T-cell (primary cell): ENCODE measurements around the gene SNRPA. TPM values are rescaled to one million over a fixed set of nuclear protein-coding genes. Genes with fewer than 3 reads are reported as not detected.

ENCODE experiments used
- ATAC-seq, 4 experiments: fragments of 200-7000 bp in 3 of 4; fragments of 150-1000 bp in 1 of 4; cut with Tn5 transposase; replicated peaks in 1 of 4; 1 replicate in 3 of 4; 2 replicates in 1 of 4; pipeline ENCODE4 v1.10.0; 2021; ENCODE audit warnings: moderate library complexity in 3 of 4, mild to moderate bottlenecking in 2 of 4, moderate number of reproducible peaks in 1 of 4
- CTCF ChIA-PET, 2 donors: fragments of 300-600 bp; sonication (Branson Sonifier 250); formaldehyde crosslinking; loops; one replicate each; lab custom pipeline; 2022; ENCODE audit warnings: antibody characterized with exemption in 2 of 2; lab: Charles Lee
- POLR2A ChIA-PET, 2 donors: fragments of 300-600 bp; sonication (Branson Sonifier 250); formaldehyde crosslinking; loops; one replicate each; lab custom pipeline; 2022; ENCODE audit warnings: antibody characterized with exemption in 2 of 2; lab: Charles Lee
- DNase-seq, 35 experiments: peaks; one replicate each; pipeline versions ENCODE4 v3.0.0 to v3.0.0-alpha.2; 2013 to 2023
- H3K27ac ChIP-seq: one replicate; pipeline ENCODE4 v1.5.1; 2013; ENCODE audit warnings: low read length
- H3K27me3 ChIP-seq, 2 experiments: replicated peaks in 1 of 2; 1 replicate in 1 of 2; 2 replicates in 1 of 2; pipeline versions ENCODE4 v1.6.1 to v1.7.0; 2013; ENCODE audit warnings: low read length in 1 of 2, mixed read lengths in 1 of 2; ENCODE audit not compliant: control insufficient read depth in 2 of 2, insufficient read depth in 2 of 2; ENCODE audit errors: extremely low read depth in 1 of 2
- H3K36me3 ChIP-seq, 2 donors: 1 replicate in 1 of 2; 2 replicates in 1 of 2; pipeline versions ENCODE4 v1.6.1 to v1.7.0; 2013; ENCODE audit warnings: low read length in 1 of 2; ENCODE audit not compliant: control insufficient read depth in 2 of 2, insufficient read depth in 1 of 2; ENCODE audit errors: extremely low read depth in 1 of 2
- H3K4me1 ChIP-seq, 2 experiments: 1 replicate in 1 of 2; 2 replicates in 1 of 2; pipeline versions ENCODE4 v1.6.1 to v1.7.0; 2013; ENCODE audit warnings: low read length in 2 of 2, mixed read lengths in 1 of 2; ENCODE audit not compliant: insufficient read depth in 2 of 2, control insufficient read depth in 1 of 2; ENCODE audit errors: extremely low read depth in 1 of 2
- H3K4me3 ChIP-seq, 2 donors: 1 replicate in 1 of 2; 2 replicates in 1 of 2; pipeline versions ENCODE4 v1.5.1 to v1.7.0; 2013; ENCODE audit warnings: mild to moderate bottlenecking in 2 of 2, low read length in 1 of 2, moderate library complexity in 1 of 2; ENCODE audit not compliant: control insufficient read depth in 1 of 2; ENCODE audit errors: extremely low read depth in 1 of 2
- H3K9me3 ChIP-seq: 2 replicates; pipeline ENCODE4 v1.7.0; 2013
- H3K27ac Mint-ChIP-seq, 2 donors: one replicate each; pipeline ENCODE4 v1.8.0; 2020 to 2021; ENCODE audit warnings: mild to moderate bottlenecking in 2 of 2, mixed read lengths in 2 of 2
- H3K27me3 Mint-ChIP-seq, 2 donors: one replicate each; pipeline ENCODE4 v1.8.0; 2021 to 2022; ENCODE audit warnings: mixed read lengths in 2 of 2
- H3K36me3 Mint-ChIP-seq: one replicate; pipeline ENCODE4 v1.8.0; 2021; ENCODE audit warnings: mixed read lengths
- H3K4me1 Mint-ChIP-seq, 3 donors: one replicate each; pipeline ENCODE4 v1.8.0; 2020 to 2022; ENCODE audit warnings: mixed read lengths in 3 of 3, mild to moderate bottlenecking in 1 of 3
- H3K4me3 Mint-ChIP-seq, 3 donors: one replicate each; pipeline ENCODE4 v1.8.0; 2020 to 2022; ENCODE audit warnings: mild to moderate bottlenecking in 3 of 3, mixed read lengths in 3 of 3, moderate library complexity in 3 of 3
- H3K9me3 Mint-ChIP-seq, 3 donors: one replicate each; pipeline ENCODE4 v1.8.0; 2020 to 2022; ENCODE audit warnings: mixed read lengths in 3 of 3
- WGBS: methylation state at CpG from one replicate; pipeline ENCODE4 v1.1.5; 2013; ENCODE audit warnings: missing lambda C conversion rate; ENCODE audit not compliant: insufficient coverage; 5-methylcytosine and 5-hydroxymethylcytosine counted together
- total RNA-seq, 35 experiments: library from RNA in 6 of 35; stranded (reverse) in 6 of 35; fragments of 120-200 nt in 1 of 35; gene quantifications; one replicate each; pipeline versions ENCODE4 v1.2.1 to v1.2.4 and lab custom pipeline; 2013 to 2026

Gene SNRPA
- total RNA-seq, 5 donors from 2014 or later (not counting 1 experiment from before 2014, with no cell fraction given) = 65.2 to 101 (median 79.1) TPM

DNA sequence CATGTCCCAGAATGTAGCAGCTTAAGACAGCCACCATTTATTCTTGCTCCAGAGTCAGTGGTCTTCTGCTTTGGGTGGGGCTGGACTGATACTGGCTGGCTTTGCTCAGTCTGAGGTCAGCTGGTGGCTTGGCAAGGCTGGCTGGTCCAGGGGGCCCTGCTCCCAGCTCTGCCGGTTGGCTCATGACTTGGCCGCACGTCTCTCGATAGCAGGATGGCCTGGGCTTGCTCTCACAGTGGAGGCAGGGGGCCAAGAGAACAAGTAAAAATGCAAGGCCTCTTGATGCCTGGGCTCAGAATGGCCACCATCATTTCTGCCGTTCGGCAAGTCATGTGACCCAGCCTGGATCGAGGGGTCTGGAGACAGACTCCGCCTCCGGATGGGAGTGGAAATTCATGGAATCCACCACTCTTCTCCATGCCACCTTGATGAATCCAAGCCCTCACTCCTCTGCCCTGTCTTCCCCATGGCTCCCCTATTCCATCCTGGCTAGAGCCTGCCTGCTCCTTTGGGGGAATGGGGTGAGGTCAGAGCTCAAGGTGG lies 13.8 kb upstream of the SNRPA start:
- H3K36me3 ChIP-seq = peaks cover 22 to 53% of the 10 kb centered on the region in 2 donors

DNA sequence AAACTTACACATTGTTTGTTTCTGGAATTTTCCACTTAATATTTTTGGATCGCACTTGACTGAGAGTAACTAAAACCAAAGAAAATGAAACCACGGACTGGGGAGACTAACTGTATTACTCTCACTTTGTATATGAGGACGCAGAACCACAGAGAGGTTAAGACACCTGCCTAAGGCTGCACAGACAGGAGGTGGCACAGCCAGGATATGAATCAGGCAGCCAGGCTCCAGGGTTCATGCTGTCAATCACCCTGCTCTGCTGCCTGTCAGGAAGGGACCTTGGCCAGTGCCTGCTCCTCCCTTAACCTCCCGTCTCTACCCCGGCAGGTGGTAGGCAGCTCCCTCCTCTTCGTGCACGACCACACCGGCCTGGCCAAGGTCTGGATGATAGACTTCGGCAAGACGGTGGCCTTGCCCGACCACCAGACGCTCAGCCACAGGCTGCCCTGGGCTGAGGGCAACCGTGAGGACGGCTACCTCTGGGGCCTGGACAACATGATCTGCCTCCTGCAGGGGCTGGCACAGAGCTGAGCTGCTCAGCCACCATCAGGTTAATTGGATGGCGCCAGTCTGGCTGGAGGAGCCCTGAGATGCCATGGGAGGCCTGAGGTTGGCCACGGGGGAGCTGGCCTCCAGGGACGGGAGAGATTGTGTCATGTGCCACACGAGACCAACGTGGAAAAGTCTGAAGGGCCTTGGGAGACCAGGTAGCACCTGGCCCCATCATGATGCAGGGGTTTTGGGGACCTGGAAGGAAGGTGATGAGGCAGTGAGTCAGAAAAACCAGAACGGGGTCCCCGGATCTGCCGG lies 11.8 kb upstream of the SNRPA start:
- CTCF ChIA-PET = no interaction called here
- Histone ChIP-seq H3K4me3 (no peak overlapping the region), H3K4me1 (no peaks in the 10 kb centered on the region), H3K36me3 (peaks cover 19 to 38% of the 10 kb centered on the region in 2 donors), H3K9me3 (no peaks in the 10 kb centered on the region), H3K27ac (no peak overlapping the region), H3K27me3 (no peaks in the 10 kb centered on the region)
- POLR2A ChIA-PET = no interaction called here
- WGBS = 81% methylated on average over 22 of the region's 22 CpGs
- Mint-ChIP-seq H3K9me3 (no peaks in the 10 kb centered on the region), H3K27me3 (no peaks in the 10 kb centered on the region), H3K4me1 (no peaks in the 10 kb centered on the region), H3K36me3 (peaks cover 25% of the 10 kb centered on the region), H3K4me3 (no peak overlapping the region), H3K27ac (no peak overlapping the region)
- ATAC-seq (no peak), DNase-seq (no peak)

More for the DNA sequence above, 13.8 kb upstream of the SNRPA start:
- Histone ChIP-seq H3K9me3 (no peaks in the 10 kb centered on the region), H3K4me1 (no peaks in the 10 kb centered on the region), H3K4me3 (no peak overlapping the region), H3K27ac (no peak overlapping the region), H3K27me3 (no peaks in the 10 kb centered on the region)
- no peaks in the 10 kb centered on the region for H3K9me3 Mint-ChIP-seq
- peaks cover 43% of the 10 kb centered on the region for H3K36me3 Mint-ChIP-seq
- H3K4me1 Mint-ChIP-seq = no peaks in the 10 kb centered on the region
- no peaks in the 10 kb centered on the region for H3K27me3 Mint-ChIP-seq
- ATAC-seq (no peak), DNase-seq (no peak)
- ChIA-PET CTCF (no interaction called here), POLR2A (no interaction called here)
- no peak overlapping the region for H3K4me3 Mint-ChIP-seq
- 98% methylated on average over 9 of the region's 9 CpGs for WGBS
- H3K27ac Mint-ChIP-seq = no peak overlapping the region

DNA sequence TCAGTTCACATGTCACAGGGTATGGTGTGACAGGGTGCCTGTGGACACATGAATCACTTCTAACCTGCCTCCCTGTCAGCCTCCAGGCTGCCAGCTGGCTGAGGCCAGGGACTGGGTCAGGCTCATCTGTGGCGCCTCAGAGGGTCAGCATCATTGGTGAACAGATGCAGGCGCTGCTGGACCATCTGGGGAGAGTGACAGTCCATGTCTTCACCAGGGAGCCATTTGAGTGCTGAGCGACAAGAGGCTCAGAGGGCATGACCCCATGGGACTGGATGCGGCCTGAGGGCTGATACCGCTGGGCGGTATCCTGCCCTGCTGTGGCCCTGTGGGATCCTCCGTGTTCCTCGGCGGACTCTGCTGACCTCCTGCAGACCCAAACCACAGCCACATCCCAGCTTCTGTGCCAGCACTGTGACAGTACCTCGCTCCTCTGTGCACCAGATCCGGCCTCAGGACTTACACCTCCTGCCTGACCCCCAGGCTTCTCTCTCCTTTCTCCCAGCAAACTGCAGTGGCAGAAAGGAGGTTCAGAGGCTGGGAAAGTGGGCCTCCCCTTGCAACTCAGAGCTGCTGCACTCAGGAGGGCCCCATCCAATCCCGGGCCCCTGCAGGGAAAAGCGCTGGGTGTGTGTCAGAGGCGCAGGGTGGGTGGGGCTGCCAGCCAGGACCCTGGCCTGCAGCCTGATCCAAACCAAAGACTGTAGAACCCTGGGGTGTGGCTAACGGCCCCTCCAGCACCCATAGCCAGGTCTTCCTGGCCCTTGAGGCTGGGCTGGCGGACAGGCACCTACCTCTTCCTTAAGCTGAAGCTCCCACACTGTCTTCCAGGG lies 10.9 kb upstream of the SNRPA start:
- ATAC-seq = no peak
- no peak for DNase-seq
- Mint-ChIP-seq H3K9me3 (no peaks in the 10 kb centered on the region), H3K4me1 (no peaks in the 10 kb centered on the region), H3K4me3 (no peak overlapping the region), H3K27me3 (no peaks in the 10 kb centered on the region), H3K27ac (no peak overlapping the region), H3K36me3 (peaks cover 20% of the 10 kb centered on the region)
- H3K4me3 ChIP-seq = no peak overlapping the region
- no peaks in the 10 kb centered on the region for H3K4me1 ChIP-seq
- no peak overlapping the region for H3K27ac ChIP-seq
- H3K36me3 ChIP-seq = peaks cover 19 to 31% of the 10 kb centered on the region in 2 donors
- H3K9me3 ChIP-seq = no peaks in the 10 kb centered on the region
- no peaks in the 10 kb centered on the region for H3K27me3 ChIP-seq
- CTCF ChIA-PET = no interaction called here
- POLR2A ChIA-PET = no interaction called here
- WGBS = 92% methylated on average over 12 of the region's 16 CpGs

DNA sequence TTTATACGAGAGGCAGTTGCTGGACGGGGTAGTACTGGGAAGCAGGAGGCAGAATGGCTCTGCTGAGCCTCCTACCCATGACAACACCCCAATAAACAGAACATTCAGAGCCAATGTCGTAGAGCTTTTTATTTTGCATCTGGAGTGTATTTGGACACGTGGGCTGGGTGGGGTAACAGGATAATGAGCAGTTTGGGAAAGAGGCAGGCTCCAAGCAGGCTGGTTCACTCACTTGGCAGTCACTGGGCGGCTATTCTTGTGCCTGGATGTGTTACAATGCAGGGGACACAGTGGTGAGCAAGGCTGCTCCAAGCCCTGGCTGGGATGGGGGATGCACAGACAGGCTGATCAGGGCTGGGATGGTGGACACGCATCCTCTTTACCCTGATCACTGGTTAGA lies 10.3 kb upstream of the SNRPA start:
- H3K9me3 Mint-ChIP-seq = no peaks in the 10 kb centered on the region
- Histone ChIP-seq H3K36me3 (peaks cover 19 to 24% of the 10 kb centered on the region in 2 donors), H3K27ac (no peak overlapping the region), H3K4me3 (no peak overlapping the region), H3K27me3 (no peaks in the 10 kb centered on the region), H3K4me1 (no peaks in the 10 kb centered on the region), H3K9me3 (no peaks in the 10 kb centered on the region)
- DNase-seq (no peak), ATAC-seq (no peak)
- ChIA-PET POLR2A (interaction anchor here in 1 of 2 donors (0.7 kb wide), 1 partner anchor 534 kb away, joined by 5 read pairs; no protein-coding TSS in a partner anchor), CTCF (no interaction called here)
- H3K27me3 Mint-ChIP-seq = no peaks in the 10 kb centered on the region
- no peaks in the 10 kb centered on the region for H3K4me1 Mint-ChIP-seq
- 88% methylated on average over 3 of the region's 6 CpGs for WGBS
- peaks cover 14% of the 10 kb centered on the region for H3K36me3 Mint-ChIP-seq
- no peak overlapping the region for H3K27ac Mint-ChIP-seq
- no peak overlapping the region for H3K4me3 Mint-ChIP-seq

DNA sequence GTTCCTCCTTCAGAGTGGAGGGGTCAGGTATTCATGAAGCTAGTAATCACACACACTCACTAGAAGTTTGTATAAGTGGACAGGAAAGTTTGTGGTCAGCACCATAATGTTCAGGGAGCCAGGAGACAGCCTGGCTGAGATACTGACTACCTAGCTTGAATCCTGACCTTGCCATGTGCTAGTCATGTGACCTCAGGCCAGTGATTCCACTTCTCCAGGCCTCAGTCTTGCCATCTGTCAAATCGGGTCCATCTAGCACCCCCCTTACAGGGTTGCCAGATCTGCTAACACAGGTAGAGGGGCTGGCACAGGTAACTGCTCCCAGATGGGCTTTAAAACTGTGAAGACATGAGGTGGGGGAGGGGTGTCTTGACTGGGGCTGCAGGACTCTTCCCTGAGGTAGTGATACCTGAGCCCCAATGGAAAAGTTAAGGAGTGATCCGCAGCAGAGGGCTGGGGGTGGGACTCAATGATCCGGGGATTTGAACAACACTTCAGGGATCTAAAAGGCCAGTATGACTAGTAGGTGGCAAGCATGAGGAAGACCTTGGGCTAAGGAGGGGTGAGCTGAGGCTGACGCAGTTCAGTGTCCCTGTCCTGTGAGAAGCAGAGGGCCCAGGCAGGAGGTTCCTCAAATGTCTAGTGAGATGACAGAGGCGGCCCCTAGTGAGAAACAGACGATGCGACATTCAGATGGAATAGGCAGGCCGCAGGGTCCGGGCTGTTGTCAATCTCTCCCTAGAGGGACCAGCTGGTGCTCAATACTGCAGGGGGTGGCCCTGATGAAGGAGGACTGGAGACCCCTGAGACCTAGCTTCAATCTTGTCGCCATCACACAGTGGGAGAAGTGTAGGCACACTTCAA lies 9.2 kb upstream of the SNRPA start:
- H3K4me3 ChIP-seq = no peak overlapping the region
- Mint-ChIP-seq H3K4me3 (no peak overlapping the region), H3K27me3 (no peaks in the 10 kb centered on the region), H3K9me3 (no peaks in the 10 kb centered on the region), H3K36me3 (peaks cover 14% of the 10 kb centered on the region), H3K4me1 (no peaks in the 10 kb centered on the region), H3K27ac (no peak overlapping the region)
- CTCF ChIA-PET = no interaction called here
- H3K27ac ChIP-seq = no peak overlapping the region
- POLR2A ChIA-PET = interaction anchor here in 1 of 2 donors (0.7 kb wide), 1 partner anchor 533 kb away, joined by 5 read pairs; no protein-coding TSS in a partner anchor
- H3K36me3 ChIP-seq = peaks cover 17 to 19% of the 10 kb centered on the region in 2 donors
- H3K27me3 ChIP-seq = no peaks in the 10 kb centered on the region
- no peak for ATAC-seq
- no peaks in the 10 kb centered on the region for H3K4me1 ChIP-seq
- DNase-seq = no peak
- 92% methylated on average over 5 of the region's 10 CpGs for WGBS
- H3K9me3 ChIP-seq = no peaks in the 10 kb centered on the region

DNA sequence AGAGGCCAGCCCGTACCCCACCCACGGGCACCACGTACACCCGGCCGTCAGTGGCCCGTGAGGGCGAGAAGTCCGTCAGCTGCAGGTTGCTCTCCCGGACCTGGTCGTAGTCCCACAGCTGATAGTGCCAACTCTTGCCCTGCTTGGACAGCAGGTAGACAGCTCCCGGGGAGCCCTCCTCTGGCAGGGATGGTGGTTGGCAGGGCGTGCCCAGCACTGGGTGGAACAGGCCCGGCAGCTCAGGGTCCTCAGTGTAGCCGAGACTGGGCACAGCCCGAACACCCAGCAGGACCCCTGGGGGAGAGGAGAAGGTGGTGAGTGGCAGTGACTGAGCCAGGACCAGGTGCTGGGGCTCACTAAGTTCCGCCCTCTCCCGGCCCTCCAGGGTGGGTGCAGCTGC lies 8.5 kb upstream of the SNRPA start:
- H3K36me3 Mint-ChIP-seq = peaks cover 12% of the 10 kb centered on the region
- H3K27me3 Mint-ChIP-seq = no peaks in the 10 kb centered on the region
- Histone ChIP-seq H3K27ac (no peak overlapping the region), H3K4me3 (no peak overlapping the region), H3K36me3 (peaks cover 12% of the 10 kb centered on the region in 2 donors), H3K4me1 (no peaks in the 10 kb centered on the region), H3K9me3 (no peaks in the 10 kb centered on the region), H3K27me3 (no peaks in the 10 kb centered on the region)
- H3K4me1 Mint-ChIP-seq = no peaks in the 10 kb centered on the region
- no peak for DNase-seq
- 90% methylated on average over 16 of the region's 17 CpGs for WGBS
- no peak overlapping the region for H3K4me3 Mint-ChIP-seq
- ATAC-seq = no peak
- CTCF ChIA-PET = no interaction called here
- H3K27ac Mint-ChIP-seq = no peak overlapping the region
- POLR2A ChIA-PET = no interaction called here
- no peaks in the 10 kb centered on the region for H3K9me3 Mint-ChIP-seq
